Stimulated activated naive CD4-positive, alpha-beta T cell treated with Interleukin-2 at 50 U/mL for 16 hours (primary cell): ENCODE data around the gene MED13L.
"Not testable (repeated sequence)": the region's sequence is repeated elsewhere in the genome, so short reads cannot be mapped to it uniquely, and the experiment has no call there.

Experiments
- DNase-seq: peaks from one replicate; lab custom pipeline; 2025; lab: John Stamatoyannopoulos, UW

Gene MED13L

DNA sequence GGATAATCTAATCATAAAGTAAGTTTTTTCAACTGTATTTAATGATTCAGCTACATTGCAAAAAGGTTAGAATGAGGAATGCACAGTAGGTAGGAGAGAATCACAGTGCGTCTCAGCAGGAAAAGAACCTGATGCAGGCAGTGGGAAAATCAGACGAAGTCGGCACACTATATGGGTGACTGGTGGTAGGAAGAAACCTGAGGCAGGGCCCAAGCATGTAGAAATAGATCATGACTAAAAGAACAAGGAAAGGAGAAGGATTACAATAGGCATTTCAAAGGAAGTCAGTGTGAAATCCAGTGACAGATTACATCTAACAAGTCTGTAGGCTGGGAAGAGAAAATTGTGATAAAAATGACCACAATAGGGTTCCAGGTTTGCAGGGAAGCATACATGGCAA lies 267.0 kb downstream of the MED13L start:
- DNase-seq = no peak

DNA sequence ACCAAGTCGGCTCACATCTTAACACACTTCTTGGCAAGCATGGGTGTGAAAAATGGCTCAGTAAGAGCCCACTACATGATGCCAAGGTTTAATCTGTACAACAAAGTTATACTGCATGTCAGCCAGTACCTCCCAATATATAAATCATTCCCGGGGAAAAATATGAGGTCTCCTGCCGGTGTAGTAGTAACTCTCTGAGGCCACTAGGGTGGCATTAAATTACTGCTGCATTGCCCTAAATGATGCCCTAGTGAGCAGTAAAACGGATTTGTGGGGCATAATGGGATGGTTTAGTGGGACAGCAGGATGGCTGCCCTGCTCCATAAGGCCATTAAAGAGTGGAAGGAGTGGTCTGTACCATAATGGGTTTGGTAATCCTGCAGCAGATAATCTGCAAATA lies 267.7 kb downstream of the MED13L start:
- no peak for DNase-seq

DNA sequence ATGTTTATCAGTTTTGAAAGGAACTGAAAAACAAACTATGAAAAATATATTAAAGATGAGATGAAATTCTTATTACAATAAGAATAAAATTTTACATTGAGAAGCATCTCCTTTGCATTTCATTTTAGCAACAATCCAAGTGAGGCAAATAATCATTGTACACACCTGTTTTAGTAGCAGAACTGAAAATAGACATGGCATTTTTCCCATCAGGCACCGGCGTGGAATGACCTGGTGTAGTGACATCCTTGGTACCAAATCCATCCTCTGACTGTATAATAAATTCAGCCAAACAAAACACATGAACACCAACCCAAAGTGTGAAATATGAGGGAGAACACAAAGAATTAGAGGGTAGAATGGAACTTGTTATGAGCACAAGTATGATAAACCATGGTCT lies 271.4 kb downstream of the MED13L start:
- DNase-seq = no peak

DNA sequence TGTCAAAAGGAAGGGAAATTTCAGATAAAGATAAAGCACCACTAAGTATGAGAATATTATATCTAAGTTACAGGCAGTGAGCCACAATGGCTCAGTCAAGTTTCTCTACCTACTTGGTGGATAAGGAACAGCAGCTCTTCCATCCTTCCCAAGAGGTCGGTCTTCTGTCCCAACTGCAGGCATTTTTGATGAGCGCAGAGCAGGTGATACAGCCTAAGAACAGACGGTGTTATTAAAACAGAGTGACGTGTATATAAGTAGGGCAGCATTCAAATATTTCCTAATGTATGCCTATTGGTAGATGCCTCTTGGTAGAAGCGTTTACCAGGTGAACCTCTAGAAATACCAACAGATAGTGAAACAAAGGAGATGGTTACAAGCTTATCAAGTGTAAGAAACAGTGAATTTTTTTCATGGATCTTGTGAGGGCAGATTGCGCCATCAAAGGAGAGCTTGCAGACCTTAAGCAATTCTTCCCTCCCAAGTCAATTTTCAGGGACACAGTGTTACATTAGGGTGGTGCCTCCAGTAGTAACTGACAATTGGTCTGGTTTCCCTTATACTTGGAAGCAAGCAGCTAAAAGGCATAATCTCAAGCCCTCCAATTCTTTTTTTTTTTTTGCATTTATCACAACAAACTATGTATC lies 274.5 kb downstream of the MED13L start:
- DNase-seq = no peak

DNA sequence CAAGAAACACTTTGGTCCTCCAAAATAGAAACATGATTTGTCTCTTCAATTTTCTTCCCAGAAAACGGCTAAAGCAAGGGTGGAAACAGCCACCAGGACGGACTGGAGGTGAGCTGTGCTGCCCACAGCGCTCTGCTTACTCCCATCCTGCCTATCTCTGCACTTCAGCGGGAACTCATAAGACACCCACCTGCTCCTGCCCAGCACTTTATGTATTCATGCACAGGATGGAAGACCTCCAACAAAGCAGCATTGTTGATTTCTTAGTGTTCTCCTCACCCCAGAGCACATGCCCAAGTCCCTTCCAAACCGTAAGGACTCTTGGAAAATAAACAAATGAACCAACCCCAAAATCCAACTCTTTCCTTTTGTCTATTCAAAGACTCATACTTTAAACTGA lies 277.2 kb downstream of the MED13L start:
- DNase-seq = no peak

DNA sequence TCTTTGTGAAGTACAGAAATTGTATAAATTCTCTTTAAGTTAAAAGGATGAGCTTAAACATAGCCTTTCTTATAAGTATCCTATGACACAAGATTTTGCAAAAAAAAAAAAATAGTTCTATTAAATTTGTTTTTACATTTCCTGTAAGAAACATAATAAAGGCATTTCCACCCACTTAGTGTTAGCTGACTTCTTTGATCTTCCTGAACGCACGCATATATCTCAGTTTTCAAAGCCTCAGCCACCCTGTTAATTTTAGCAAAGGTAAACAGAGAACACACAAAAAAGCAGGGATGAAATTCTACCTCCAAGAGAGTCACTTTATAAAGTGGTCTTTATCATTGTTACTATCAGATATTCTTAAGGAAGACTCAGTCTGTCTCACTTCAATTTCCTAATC lies 277.9 kb downstream of the MED13L start:
- no peak for DNase-seq

DNA sequence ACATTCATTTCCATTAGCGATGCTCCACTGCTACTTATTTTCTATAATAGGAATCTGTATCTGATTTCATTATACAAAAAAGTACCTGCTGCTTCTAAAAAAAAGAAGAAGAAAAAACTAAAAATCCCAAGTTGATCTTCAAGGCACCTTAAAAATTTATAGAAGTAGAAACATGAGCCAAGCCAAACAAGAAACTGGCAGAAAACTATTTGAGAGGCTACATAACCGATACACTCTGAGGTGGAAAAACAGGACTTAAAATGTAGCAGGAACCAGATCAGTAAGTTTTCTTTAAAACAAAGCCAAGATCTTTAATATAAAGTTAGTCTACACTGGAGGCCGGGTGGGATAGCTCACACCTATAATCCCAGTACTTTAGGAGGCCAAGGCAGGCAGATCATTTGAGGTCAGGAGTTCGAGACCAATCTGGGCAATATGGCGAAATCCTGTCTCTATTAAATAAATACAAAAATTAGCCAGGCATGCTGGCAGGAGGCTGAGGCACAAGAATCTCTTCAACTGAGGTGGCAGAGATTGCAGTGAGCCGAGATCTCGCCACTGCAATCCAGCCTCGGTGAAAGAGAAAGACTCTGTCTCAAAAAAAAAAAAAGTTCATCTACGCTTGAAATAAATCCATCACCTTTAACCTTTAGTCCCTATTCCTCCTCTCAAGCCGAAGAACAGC lies 278.6 kb downstream of the MED13L start:
- DNase-seq = no peak

DNA sequence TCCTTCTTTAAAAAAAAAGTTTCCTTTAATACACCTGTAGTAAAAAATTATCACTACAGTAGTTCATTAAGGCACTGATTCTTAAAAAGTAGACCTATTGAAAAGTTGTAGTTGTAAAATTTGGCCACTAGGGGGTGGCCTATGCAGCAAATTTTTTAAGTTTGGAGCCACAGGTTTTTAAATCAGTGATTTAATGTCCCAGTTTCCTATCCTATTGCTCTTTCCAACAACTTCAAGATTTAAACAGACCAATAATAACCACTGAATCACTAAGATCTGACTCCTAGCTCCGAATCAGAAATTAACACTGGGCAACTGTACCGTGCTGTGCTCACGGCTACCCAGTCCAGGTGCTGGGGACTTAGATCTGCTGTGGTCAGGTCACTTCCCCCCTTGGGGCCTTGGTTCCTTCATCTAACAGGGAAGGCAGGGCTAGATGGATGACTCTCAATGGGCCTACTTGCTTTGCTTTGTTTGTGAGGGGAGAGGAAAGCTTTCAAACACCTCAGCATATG lies 279.3 kb downstream of the MED13L start:
- no peak for DNase-seq

DNA sequence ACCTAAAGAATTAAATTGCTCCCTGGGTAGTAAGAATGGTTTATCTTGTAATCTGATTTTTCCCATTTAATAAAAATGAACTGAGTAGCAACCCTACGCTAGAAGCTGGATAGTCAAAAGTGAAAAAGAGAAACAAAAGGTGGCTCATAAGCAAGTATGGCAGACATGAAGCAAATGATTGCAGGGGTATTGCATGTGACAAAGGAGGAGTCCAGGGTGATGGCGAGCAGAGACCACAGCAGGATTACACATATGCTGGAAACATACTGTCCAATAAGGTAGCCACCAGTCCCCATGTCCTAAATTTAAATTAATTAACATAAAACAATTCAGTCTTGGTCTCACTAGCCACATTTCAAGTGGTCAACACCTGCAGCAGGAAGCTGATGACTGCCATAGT lies 283.8 kb downstream of the MED13L start:
- no peak for DNase-seq

DNA sequence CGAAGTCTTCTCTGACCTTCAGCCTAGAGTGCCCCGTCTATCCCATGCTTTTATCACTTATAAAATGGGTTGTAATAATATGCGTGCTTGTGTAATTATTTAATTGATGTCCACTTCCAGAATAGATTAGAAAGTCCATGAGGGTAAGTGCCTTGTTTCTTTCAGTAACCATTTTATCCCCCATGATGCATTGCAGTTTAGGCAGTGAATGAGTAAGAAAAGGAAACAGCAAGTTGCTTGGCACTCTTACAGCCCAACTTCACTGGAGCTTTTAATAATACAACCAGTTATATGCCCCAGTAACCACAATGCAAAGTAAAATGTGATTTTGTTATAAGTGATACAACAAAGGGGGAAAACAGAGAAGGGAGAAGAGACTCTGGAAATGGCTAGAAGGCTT lies 287.3 kb downstream of the MED13L start:
- no peak for DNase-seq

DNA sequence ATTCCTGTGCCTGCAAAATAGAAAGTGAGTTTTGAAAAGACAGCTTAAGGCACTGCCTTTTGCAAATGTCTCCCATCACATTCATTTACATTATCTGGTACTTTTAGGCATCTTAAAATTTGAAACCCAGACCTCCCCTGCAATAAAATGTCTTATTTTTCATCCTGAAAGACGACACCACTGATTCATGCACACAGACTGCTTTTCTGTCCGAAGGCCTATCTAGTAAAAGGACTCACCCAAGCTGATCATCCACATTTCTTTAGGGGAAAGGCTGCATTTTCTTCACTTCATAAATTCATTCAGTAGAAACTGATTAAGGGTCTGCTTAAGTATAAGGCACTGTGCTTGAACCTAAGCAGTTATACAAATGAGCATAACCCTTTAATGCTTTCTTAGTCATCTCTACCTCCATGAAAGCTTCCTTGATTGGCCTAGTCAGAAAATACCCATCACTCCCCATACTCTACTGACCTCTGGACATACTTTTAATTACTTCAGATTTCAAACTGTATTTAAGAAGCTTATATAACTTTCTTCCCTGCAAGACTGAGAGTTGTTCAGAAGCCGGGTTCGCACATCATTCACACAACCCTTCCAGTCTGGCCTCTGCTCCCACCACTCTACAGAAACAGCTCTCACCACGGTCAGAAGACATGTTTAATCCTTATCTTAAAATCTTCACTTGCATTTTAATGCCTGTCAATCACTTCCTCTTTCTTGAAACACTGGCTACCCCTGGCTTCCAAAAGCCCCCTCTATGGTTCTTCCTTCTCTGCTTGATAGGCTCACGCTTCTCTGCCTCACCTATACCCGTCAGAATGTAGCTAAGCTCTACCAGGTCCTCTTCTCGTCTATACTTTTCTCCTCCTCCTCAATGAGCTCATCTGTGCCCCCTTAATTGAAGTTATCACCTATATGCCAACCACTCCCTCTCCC lies 288.6 kb downstream of the MED13L start:
- no peak for DNase-seq

DNA sequence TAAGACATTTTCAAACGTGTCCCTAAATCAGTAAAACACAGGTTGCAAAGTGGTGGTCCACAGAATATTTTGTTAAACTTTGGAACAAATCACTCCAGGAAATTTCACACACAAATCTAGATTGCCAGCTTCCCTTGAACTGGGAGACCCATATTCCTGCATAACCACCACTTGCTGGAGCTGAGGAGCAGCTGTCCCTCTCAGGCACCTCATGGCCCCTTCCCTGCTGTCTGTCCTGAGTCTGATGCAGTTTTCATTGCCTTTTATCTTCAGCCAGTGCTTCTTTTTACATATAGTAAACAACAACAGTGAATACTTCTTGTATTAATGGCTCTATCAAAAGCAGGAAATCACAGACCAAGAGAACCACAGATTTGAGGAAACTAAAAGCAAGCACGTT lies 289.3 kb downstream of the MED13L start:
- no peak for DNase-seq

DNA sequence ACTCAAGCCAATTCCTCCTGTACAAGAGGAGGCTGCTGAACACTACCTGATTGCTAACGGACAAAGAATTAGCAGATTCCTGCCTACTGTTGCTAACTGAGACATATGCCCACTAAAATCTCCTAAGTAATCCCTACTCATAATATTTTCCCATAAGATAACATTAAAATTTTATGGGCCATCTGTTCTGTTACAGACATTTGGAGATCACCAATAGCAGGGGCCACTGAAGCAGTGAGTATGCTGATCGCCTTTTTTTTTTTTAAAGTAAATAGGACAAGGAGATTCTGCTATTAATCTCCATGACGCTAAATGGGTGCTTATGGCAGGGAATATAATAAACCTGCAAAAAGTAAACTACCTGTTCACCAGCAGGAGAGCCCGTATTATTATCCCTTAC lies 292.9 kb downstream of the MED13L start:
- DNase-seq = no peak

DNA sequence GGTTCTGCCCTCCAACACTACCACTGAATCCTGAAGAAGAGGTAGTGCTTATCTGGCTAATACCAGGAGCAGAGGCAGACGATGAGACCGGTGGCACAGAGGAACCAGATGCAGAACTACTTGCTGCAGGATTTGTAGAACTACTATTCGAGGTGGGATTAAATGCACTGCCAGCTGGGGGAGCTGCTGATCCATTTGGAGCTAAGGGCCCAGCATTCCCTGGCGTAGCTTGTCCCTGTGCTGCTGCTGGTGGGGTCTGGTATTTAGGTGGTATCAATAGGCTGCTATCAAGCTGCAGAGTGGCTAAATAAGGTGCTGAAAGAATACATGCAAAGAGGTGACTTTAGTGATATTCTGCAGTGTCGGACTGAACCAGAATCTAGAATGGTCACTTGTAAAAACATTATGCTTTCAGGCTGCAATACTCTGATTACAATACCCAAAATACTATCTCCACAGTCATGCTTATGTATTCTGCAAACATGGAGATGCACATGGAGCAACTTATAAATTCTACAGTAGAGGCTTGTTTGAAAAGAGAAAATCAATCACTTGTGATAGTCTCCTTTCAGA lies 294.2 kb downstream of the MED13L start:
- no peak for DNase-seq

DNA sequence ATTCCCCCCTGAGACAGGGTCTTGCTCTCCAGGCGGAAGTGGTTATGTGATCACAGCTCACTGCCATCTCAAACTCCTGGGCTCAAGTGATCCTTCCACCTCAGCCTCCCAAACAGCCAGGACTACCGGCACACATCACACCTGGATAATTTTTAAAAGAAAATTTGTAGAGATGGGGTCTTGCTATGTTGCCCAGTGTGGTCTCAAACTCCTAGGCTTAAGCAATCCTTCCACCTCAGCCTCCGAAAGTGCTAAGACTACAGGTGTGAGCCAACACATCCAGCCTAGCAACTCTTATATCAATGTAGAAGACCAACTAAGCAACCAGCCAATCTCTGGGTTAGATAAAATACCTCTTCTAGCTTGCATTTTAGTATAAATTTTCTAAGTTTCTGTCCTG lies 297.2 kb downstream of the MED13L start:
- DNase-seq = no peak

DNA sequence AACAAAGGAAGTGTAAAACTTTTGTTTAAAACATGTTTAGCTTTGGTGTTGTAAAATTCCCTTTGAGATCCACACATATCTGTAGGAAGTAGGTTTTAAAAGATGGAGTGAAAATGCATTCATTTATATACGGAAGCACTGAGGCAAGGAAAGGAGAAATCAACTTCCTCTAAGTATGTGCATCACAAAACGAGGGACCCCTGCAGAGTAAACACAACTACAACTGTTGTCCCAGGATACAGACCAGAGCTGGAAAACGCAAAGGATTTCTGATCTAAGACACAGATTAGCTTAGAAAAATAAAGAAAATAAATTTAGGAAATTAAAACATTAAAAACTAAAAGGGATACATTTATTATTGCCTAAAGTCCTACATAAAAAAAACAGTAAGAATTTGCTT lies 297.6 kb downstream of the MED13L start:
- no peak for DNase-seq

DNA sequence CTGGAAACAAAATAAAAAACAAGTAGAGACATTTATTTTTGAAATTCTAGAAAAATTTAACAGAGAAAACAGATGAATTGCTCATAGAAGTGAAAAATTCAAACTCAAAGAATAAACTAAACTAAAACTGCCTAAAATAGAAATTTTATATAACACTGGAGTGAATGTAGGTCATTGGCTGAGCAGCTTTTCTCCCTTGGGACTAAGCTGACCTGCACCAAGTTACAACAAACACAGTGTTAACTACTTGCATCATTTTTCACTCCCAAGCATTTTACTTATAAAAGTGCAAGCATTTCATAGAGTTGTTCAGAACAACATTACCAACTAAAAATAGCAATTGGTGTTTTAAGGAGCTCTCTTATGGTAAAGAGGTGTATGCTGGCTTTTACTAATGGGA lies 298.1 kb downstream of the MED13L start:
- DNase-seq = no peak

DNA sequence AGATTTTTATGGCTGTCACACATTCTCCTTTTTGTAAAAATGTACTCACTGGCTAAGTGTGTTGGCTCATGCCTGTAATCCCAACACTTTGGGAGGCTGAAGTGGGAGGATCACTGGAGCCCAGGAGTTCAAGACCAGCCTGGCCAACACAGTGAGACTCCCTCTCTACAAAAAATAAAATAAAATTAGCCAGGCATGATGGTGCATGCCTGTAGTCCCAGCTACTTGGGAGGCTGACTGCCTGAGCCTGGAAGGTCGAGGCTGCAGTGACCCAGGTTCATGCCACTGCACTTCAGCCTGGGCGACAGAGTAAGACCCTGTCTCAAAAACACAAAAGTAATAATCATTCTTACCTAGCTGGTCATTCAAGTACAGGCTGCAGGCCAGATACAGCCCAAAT lies 300.7 kb downstream of the MED13L start:
- DNase-seq = not testable (repeated sequence)

DNA sequence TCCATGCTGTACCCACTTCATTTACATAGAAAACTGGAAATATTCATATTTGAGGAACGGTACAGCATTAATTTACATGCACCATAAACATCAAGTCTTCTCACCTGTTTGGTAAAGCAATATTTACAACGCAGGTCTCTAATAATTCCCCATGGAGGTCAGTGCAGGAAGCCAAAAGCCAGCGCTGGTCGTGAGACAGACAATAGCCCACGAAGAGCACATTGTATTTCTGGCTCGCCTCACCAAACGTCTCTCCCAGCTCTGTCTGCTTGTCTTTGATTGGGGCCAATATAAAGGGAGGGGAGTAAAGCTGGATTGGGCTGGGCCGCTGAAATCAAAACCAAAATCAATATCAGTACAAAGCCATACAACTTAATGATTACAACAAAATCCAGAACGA lies 302.1 kb downstream of the MED13L start:
- DNase-seq = no peak

DNA sequence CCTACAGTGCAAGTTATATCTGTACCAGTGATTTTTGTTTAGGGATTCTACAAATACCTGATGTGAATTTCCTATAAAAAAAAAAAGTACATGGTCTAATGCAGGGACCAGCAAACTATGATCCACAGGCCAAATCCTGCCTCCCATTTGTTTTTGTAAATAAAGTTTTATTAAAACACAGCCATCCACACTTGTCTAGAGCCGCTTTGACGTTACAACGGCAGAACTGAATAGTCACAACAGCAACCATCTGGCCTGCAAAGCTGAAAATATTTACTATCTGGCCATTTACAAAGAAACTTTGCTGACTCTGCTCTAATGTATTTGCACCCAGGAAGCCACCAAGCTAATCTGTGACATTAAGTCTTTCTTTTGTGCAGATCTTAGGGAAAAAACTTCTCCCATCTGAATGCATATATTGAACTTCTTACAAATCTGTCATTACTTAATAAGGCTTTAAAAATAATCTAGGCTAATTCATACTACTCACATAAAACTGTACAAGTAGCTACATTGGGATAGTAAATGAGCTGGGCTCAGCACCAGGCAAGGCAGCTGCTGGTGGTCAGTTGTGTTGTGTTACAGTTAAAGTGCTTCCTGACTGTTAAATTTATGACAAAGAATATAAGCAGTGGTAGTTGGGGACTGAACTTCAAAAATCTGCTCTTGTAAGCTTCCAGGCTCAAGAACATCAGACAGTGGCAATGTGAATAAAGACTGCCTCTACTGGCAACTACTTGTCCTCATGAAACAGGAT lies 303.3 kb downstream of the MED13L start:
- DNase-seq = no peak

DNA sequence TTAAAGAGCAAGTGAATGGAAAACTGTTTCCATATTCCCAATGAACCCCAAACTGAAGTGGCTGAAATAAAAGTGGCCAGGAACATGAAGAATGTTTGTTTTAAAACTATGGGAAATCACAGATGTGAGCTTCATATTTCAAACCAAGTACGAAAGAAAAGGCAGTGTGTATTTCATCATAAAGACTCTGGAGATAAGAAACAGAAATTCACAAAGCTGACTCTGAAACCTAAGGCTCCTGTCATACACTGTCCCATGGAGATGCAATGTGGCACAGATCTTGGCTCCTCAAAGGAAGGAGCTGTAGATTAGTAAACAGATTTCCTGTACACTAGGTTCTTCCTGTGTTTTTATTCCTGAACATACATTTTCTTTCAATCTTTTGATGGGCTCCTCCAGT lies 304.4 kb downstream of the MED13L start:
- no peak for DNase-seq

DNA sequence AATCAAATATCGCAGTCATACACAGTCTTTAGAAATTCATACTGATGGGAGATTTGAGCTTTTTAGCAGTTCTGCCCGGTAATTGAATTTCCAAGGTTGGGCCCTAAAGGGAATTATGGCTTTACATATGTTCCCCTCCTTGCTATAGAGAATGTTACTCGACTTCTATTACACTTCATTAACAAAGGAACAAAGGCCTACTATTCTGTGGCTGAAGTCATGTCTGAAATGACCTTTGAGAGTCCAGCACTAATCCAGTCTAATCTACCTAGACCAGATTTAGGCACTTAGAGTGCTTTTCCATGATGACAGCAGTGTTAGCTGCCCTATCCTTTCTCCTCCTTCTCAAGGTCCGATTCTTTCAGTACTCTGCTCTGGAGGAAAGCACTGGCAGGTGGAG lies 305.3 kb downstream of the MED13L start:
- DNase-seq = no peak
